Activated naive CD4-positive, alpha-beta T cell treated with anti-CD3 and anti-CD28 coated beads, Interleukin-2, amount 10 ng/mL, durations not matched to agents 7 days and 5 days (primary cell): Measurements from ENCODE around the gene FHIT.
"Not testable (repeated sequence)": the region's sequence is repeated elsewhere in the genome, so short reads cannot be mapped to it uniquely, and the experiment has no call there.

ENCODE experiments used
- CTCF ChIA-PET: fragments of 350-600 bp; sonication (Branson Sonifier 250); formaldehyde crosslinking; loops from one replicate; lab custom pipeline; 2021; ENCODE audit warnings: antibody characterized with exemption; lab: Charles Lee
- DNase-seq: peaks from one replicate; pipeline ENCODE4 v3.0.0-alpha.2; 2020
- H3K27ac Mint-ChIP-seq: one replicate; pipeline ENCODE4 v1.8.0; 2021; ENCODE audit warnings: mild to moderate bottlenecking, moderate library complexity, mixed read lengths
- H3K27me3 Mint-ChIP-seq: one replicate; pipeline ENCODE4 v1.8.0; 2021; ENCODE audit warnings: mild to moderate bottlenecking, mixed read lengths
- H3K36me3 Mint-ChIP-seq: one replicate; pipeline ENCODE4 v1.8.0; 2021; ENCODE audit warnings: mixed read lengths
- H3K4me1 Mint-ChIP-seq: one replicate; pipeline ENCODE4 v1.8.0; 2021; ENCODE audit warnings: mixed read lengths
- H3K4me3 Mint-ChIP-seq: one replicate; pipeline ENCODE4 v1.8.0; 2021; ENCODE audit warnings: mild to moderate bottlenecking, moderate library complexity, mixed read lengths
- H3K9me3 Mint-ChIP-seq: one replicate; pipeline ENCODE4 v1.8.0; 2021; ENCODE audit warnings: mixed read lengths

FHIT gene

GRCh38 chr3:61058836-61059235 lies 192.4 kb downstream of the FHIT start:
- H3K27me3 Mint-ChIP-seq, result no peaks in the 10 kb centered on the region
- no peaks in the 10 kb centered on the region for H3K36me3 Mint-ChIP-seq
- no peak for DNase-seq
- H3K9me3 Mint-ChIP-seq, result peaks cover 3% of the 10 kb centered on the region
- CTCF ChIA-PET, result no interaction called here
- H3K4me3 Mint-ChIP-seq, result no peak overlapping the region
- H3K4me1 Mint-ChIP-seq, result peaks cover 2% of the 10 kb centered on the region
- no peak overlapping the region for H3K27ac Mint-ChIP-seq

GRCh38 chr3:61057464-61057863 lies 193.8 kb downstream of the FHIT start:
- H3K4me1 Mint-ChIP-seq, result peaks cover 2% of the 10 kb centered on the region
- DNase-seq, result no peak
- CTCF ChIA-PET, result no interaction called here
- H3K27ac Mint-ChIP-seq, result no peak overlapping the region
- H3K27me3 Mint-ChIP-seq, result no peaks in the 10 kb centered on the region
- no peaks in the 10 kb centered on the region for H3K9me3 Mint-ChIP-seq
- H3K36me3 Mint-ChIP-seq, result no peaks in the 10 kb centered on the region
- no peak overlapping the region for H3K4me3 Mint-ChIP-seq

GRCh38 chr3:61055447-61055846 lies 195.8 kb downstream of the FHIT start:
- no peak for DNase-seq
- H3K4me3 Mint-ChIP-seq, result no peak overlapping the region
- no peaks in the 10 kb centered on the region for H3K27me3 Mint-ChIP-seq
- no peaks in the 10 kb centered on the region for H3K36me3 Mint-ChIP-seq
- H3K9me3 Mint-ChIP-seq, result no peaks in the 10 kb centered on the region
- H3K27ac Mint-ChIP-seq, result no peak overlapping the region
- peaks cover 2% of the 10 kb centered on the region for H3K4me1 Mint-ChIP-seq
- CTCF ChIA-PET, result no interaction called here

GRCh38 chr3:61053781-61054496 lies 197.3 kb downstream of the FHIT start:
- DNase-seq, result no peak
- Mint-ChIP-seq H3K27ac (no peak overlapping the region), H3K4me3 (no peak overlapping the region), H3K9me3 (no peaks in the 10 kb centered on the region), H3K36me3 (no peaks in the 10 kb centered on the region), H3K4me1 (no peaks in the 10 kb centered on the region), H3K27me3 (no peaks in the 10 kb centered on the region)
- CTCF ChIA-PET, result no interaction called here

GRCh38 chr3:61052851-61053250 lies 198.4 kb downstream of the FHIT start:
- no peaks in the 10 kb centered on the region for H3K36me3 Mint-ChIP-seq
- no peak overlapping the region for H3K4me3 Mint-ChIP-seq
- no peaks in the 10 kb centered on the region for H3K4me1 Mint-ChIP-seq
- CTCF ChIA-PET, result no interaction called here
- H3K27me3 Mint-ChIP-seq, result no peaks in the 10 kb centered on the region
- no peaks in the 10 kb centered on the region for H3K9me3 Mint-ChIP-seq
- no peak overlapping the region for H3K27ac Mint-ChIP-seq
- DNase-seq, result no peak

- no peaks in the 10 kb centered on the region for H3K36me3 Mint-ChIP-seq
- H3K27me3 Mint-ChIP-seq, result no peaks in the 10 kb centered on the region
- no peak for DNase-seq
- H3K4me1 Mint-ChIP-seq, result no peaks in the 10 kb centered on the region
- CTCF ChIA-PET, result no interaction called here
- H3K27ac Mint-ChIP-seq, result no peak overlapping the region
- H3K4me3 Mint-ChIP-seq, result no peak overlapping the region
- H3K9me3 Mint-ChIP-seq, result peaks cover under 1% of the 10 kb centered on the region
These were observed 199.6 kb downstream of the FHIT start for GRCh38 chr3:61051666-61052065.

- H3K36me3 Mint-ChIP-seq, H3K9me3 Mint-ChIP-seq, CTCF ChIA-PET, H3K4me1 Mint-ChIP-seq, DNase-seq, H3K27ac Mint-ChIP-seq, H3K27me3 Mint-ChIP-seq, H3K4me3 Mint-ChIP-seq: not testable (repeated sequence)
These were observed 206.1 kb downstream of the FHIT start for GRCh38 chr3:61045169-61045568.

GRCh38 chr3:61043156-61043555 lies 208.1 kb downstream of the FHIT start:
- no peak for DNase-seq
- Mint-ChIP-seq H3K9me3 (peaks cover 13% of the 10 kb centered on the region), H3K4me3 (no peak overlapping the region), H3K36me3 (no peaks in the 10 kb centered on the region), H3K4me1 (no peaks in the 10 kb centered on the region), H3K27me3 (no peaks in the 10 kb centered on the region), H3K27ac (no peak overlapping the region)
- CTCF ChIA-PET, result no interaction called here

GRCh38 chr3:61040618-61041017 lies 210.6 kb downstream of the FHIT start:
- DNase-seq, result no peak
- CTCF ChIA-PET, result no interaction called here
- Mint-ChIP-seq H3K4me1 (no peaks in the 10 kb centered on the region), H3K27ac (no peak overlapping the region), H3K9me3 (peaks cover 9% of the 10 kb centered on the region), H3K4me3 (no peak overlapping the region), H3K27me3 (no peaks in the 10 kb centered on the region), H3K36me3 (no peaks in the 10 kb centered on the region)

GRCh38 chr3:61035573-61035972 lies 215.7 kb downstream of the FHIT start:
- no peaks in the 10 kb centered on the region for H3K36me3 Mint-ChIP-seq
- H3K4me3 Mint-ChIP-seq, result no peak overlapping the region
- H3K27ac Mint-ChIP-seq, result no peak overlapping the region
- CTCF ChIA-PET, result no interaction called here
- no peaks in the 10 kb centered on the region for H3K27me3 Mint-ChIP-seq
- peaks cover 3% of the 10 kb centered on the region for H3K9me3 Mint-ChIP-seq
- no peak for DNase-seq
- no peaks in the 10 kb centered on the region for H3K4me1 Mint-ChIP-seq

- H3K9me3 Mint-ChIP-seq, result no peaks in the 10 kb centered on the region
- DNase-seq, result no peak
- H3K27me3 Mint-ChIP-seq, result no peaks in the 10 kb centered on the region
- no peaks in the 10 kb centered on the region for H3K36me3 Mint-ChIP-seq
- H3K4me3 Mint-ChIP-seq, result no peak overlapping the region
- no peak overlapping the region for H3K27ac Mint-ChIP-seq
- H3K4me1 Mint-ChIP-seq, result no peaks in the 10 kb centered on the region
- CTCF ChIA-PET, result no interaction called here
These were observed 218.3 kb downstream of the FHIT start for GRCh38 chr3:61032991-61033390.

GRCh38 chr3:61031503-61031902 lies 219.7 kb downstream of the FHIT start:
- H3K4me3 Mint-ChIP-seq, result no peak overlapping the region
- H3K27ac Mint-ChIP-seq, result no peak overlapping the region
- H3K27me3 Mint-ChIP-seq, result no peaks in the 10 kb centered on the region
- H3K9me3 Mint-ChIP-seq, result no peaks in the 10 kb centered on the region
- no peaks in the 10 kb centered on the region for H3K4me1 Mint-ChIP-seq
- no peak for DNase-seq
- CTCF ChIA-PET, result no interaction called here
- no peaks in the 10 kb centered on the region for H3K36me3 Mint-ChIP-seq

GRCh38 chr3:61030469-61031035 lies 220.7 kb downstream of the FHIT start:
- no peak overlapping the region for H3K4me3 Mint-ChIP-seq
- no peaks in the 10 kb centered on the region for H3K4me1 Mint-ChIP-seq
- H3K36me3 Mint-ChIP-seq, result no peaks in the 10 kb centered on the region
- CTCF ChIA-PET, result no interaction called here
- no peak overlapping the region for H3K27ac Mint-ChIP-seq
- no peak for DNase-seq
- no peaks in the 10 kb centered on the region for H3K9me3 Mint-ChIP-seq
- no peaks in the 10 kb centered on the region for H3K27me3 Mint-ChIP-seq

- CTCF ChIA-PET, result no interaction called here
- no peaks in the 10 kb centered on the region for H3K27me3 Mint-ChIP-seq
- no peak overlapping the region for H3K4me3 Mint-ChIP-seq
- no peak for DNase-seq
- no peaks in the 10 kb centered on the region for H3K9me3 Mint-ChIP-seq
- no peaks in the 10 kb centered on the region for H3K36me3 Mint-ChIP-seq
- no peak overlapping the region for H3K27ac Mint-ChIP-seq
- H3K4me1 Mint-ChIP-seq, result no peaks in the 10 kb centered on the region
These were observed 222.1 kb downstream of the FHIT start for GRCh38 chr3:61029194-61029593.

- no peak overlapping the region for H3K27ac Mint-ChIP-seq
- H3K4me1 Mint-ChIP-seq, result no peaks in the 10 kb centered on the region
- H3K9me3 Mint-ChIP-seq, result peaks cover 20% of the 10 kb centered on the region
- H3K4me3 Mint-ChIP-seq, result no peak overlapping the region
- CTCF ChIA-PET, result no interaction called here
- H3K27me3 Mint-ChIP-seq, result no peaks in the 10 kb centered on the region
- H3K36me3 Mint-ChIP-seq, result no peaks in the 10 kb centered on the region
- DNase-seq, result no peak
These were observed 232.4 kb downstream of the FHIT start for GRCh38 chr3:61018807-61019206.
